IPS DF 4.7 (cell line): ENCODE results near the gene MYCN.

Experiments used
- DNase-seq: peaks from one replicate; pipeline ENCODE4 v3.0.0-alpha.2; 2013; ENCODE audit warnings: low spot score; ENCODE audit errors: extremely low read depth

Gene MYCN

GRCh38 chr2:15992457-15993231 is 52.3 kb downstream of the MYCN start:
- no peak for DNase-seq

DNA sequence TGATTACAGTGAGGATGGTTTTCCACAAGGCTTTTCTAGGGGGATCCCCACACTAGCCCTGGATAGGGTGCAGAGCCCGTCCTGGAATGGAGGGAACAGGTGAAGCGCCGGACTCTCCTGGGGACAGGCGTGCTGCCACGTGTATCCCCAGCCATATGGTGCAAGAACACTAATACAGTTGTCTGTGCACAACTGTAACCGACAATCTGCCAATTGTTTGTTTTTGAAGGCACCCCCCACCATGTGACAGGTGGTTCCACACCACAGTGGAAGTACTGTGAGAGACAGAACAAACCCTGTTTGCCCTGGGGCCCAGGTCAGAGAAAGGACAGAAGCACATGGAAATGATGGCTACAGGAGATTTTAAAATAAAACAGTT is 52.9 kb downstream of the MYCN start:
- DNase-seq, result no peak

- no peak for DNase-seq
Observed at GRCh38 chr2:15993666-15994065, 53.3 kb downstream of the MYCN start.

DNA sequence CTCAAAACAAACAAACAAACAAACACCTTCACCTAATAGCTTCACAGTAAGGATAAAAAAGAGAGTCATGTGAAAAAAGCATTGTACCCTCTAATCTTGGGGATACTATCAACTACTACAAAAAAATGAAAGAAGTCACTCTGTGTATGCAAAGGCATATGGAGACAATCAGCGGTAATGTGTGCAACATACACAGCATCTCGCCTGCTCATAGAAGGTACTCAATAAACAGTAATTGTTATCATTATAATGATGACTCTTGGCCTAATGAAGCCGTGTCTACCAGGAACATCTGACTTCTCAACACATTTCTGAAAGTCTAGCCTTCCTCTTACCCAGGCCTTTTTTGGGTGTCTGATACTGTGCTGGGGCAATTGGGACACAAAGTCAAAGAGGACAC is 55.3 kb downstream of the MYCN start:
- DNase-seq, result no peak
